ENCODE results near the gene ABTB2.
A peak's percentile ranks its signal among the peaks of the same experiment; 100 is the strongest.

The ABTB2 gene

DNA sequence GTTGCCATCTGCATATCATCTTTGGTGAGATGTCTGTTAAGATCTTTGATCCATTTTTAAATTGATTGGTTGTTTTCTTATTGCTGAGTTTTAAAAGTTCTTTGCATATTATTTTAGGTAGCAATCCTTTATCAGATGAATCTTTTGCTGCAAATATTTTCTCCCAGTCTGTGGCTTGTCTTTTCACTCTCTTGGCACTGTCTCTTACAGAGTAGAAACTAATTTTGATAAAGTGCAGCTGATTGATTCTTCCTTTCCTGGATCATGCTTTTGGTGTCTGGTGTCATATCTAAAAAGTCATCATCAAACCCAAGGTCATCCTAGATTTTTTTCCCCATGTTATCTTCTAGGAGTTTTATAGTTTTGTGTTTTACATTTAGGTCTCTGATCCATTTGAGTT, 139.7 kb downstream of the ABTB2 start:
- TF ChIP-seq, protein P1, sequence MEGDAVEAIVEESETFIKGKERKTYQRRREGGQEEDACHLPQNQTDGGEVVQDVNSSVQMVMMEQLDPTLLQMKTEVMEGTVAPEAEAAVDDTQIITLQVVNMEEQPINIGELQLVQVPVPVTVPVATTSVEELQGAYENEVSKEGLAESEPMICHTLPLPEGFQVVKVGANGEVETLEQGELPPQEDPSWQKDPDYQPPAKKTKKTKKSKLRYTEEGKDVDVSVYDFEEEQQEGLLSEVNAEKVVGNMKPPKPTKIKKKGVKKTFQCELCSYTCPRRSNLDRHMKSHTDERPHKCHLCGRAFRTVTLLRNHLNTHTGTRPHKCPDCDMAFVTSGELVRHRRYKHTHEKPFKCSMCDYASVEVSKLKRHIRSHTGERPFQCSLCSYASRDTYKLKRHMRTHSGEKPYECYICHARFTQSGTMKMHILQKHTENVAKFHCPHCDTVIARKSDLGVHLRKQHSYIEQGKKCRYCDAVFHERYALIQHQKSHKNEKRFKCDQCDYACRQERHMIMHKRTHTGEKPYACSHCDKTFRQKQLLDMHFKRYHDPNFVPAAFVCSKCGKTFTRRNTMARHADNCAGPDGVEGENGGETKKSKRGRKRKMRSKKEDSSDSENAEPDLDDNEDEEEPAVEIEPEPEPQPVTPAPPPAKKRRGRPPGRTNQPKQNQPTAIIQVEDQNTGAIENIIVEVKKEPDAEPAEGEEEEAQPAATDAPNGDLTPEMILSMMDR (IDR thresholded peaks at IDR 0.05; ENCODE audit: low read depth, low read length) = no peak
- H3K4me3 ChIP-seq (replicated peaks in 1 of 2; ENCODE audit: low read depth in 2 of 2, low read length in 2 of 2) = no peak overlapping the region
- no peak for DNase-seq (ENCODE audit: low read depth in 2 of 2)

DNA sequence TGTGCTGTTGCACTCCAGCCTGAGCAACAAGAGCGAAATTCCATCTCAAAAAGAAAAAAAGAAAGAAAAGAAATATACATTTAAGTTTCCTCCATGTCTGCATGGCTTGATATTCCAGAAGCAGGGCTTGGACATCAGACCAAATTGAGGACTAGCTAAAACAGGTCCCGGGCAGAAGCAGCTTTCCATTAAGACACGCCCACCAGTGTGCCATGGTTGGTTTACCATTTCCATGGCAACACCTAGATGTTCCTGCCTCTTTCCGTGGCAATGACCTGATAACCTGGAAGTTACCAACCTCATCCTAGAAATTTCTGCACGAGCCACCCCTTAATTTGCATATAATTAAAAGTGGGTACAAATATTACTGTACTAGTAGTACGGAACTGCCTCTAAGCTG, 141.1 kb downstream of the ABTB2 start:
- TF ChIP-seq, protein P1 (IDR thresholded peaks at IDR 0.05; ENCODE audit: low read depth, low read length) = no peak
- H3K4me3 ChIP-seq (replicated peaks in 1 of 2; ENCODE audit: low read depth in 2 of 2, low read length in 2 of 2) = no peak overlapping the region
- no peak for DNase-seq (ENCODE audit: low read depth in 2 of 2)

DNA sequence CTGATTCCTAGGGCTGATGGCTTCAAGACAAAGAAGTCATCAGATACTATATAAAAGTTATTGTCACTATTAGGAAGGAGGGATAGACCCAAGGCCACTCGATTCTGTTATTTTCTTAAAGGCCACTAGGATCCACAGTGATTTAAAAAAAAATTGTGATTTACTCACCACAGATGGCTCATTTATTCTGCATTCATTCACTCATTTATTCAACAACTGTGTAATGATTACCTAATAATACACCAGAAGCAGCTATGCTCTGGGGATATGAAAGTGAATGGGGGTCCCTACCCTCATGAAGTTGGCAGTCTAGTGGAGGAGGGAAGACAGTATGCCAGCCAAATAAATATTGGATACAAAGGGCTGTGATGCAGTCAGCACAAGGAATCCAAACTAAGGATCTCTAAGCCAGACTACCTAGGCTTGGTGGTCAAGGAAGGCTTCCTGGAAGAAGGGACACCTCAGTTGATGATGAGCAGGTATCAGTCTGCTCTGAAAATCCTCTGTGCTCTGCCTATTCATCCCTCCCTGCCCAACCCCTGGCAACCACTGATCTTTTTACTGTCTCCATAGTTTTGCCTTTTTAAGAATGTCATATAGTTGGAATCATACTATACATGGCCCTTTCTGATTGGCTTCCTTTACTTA, 141.9 kb downstream of the ABTB2 start:
- TF ChIP-seq, protein P1 (IDR thresholded peaks at IDR 0.05; ENCODE audit: low read depth, low read length) = no peak
- H3K4me3 ChIP-seq (replicated peaks in 1 of 2; ENCODE audit: low read depth in 2 of 2, low read length in 2 of 2) = no peak overlapping the region
- peak in 1 of 2 donors; percentile 44 for DNase-seq (ENCODE audit: low read depth in 2 of 2)

DNA sequence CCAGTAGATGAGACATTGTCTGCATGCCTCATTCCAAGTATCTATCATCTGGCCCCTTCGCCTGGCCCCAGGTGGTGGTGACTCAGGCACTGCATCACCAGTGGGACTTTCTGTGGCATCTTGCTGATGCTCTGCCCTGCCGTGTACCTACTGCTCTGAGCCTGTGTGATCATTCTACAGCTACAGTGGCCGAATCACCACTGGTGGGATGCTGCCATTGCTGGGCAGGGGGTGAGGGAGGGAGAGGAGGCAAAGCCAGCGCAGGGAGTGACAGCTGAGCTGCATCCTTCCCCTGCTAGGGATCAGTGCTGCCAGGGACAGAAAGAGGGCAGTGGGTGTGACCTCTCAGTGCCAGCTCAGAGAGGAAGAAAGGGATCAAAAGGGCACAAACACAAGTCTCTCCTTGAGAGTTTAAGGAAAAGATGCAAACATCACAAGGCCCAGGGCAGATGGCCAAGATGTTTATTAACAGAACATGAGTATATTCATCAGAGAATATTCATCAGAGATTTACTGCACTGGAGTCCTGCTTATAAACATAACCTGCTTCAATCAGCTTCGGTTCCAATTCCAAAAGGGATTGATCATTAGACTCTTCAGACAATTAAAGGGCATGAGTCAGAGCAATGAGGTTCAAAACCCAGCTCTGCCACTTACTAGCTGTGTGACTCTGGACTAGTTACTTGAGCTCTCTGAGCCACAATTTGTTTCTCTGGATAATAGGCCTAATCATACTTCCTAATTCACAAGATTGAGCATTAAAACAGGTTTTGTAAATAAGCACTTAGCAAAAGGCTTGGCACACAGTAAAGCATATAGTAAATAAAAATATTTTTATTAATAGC, 142.6 kb downstream of the ABTB2 start:
- peak in 1 of 2 donors; percentile 67 for DNase-seq (ENCODE audit: low read depth in 2 of 2)
- TF ChIP-seq, protein P1 (IDR thresholded peaks at IDR 0.05; ENCODE audit: low read depth, low read length) = no peak

DNA sequence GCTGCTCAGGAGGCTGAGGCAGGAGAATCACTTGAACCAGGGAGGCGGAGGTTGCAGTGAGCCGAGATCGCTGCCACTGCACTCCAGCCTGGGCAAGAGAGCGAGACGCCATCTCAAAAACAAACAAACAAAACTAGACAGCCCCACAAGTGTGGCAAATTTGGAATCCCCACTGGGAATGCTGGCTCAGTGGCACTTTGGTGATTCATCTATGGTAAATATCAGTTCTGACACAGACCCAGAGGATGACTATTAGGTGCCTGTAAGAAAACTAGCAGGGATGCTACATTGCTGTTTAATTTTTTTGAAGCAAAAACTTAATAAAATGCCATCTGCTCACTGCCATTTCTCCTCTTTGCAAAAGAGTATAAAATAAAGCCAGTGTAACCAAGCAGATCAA, 144.4 kb downstream of the ABTB2 start:
- TF ChIP-seq, protein P1 (IDR thresholded peaks at IDR 0.05; ENCODE audit: low read depth, low read length) = no peak
- DNase-seq (ENCODE audit: low read depth in 2 of 2) = peak in 1 of 2 donors; percentile 18
- no peak overlapping the region for H3K4me3 ChIP-seq (replicated peaks in 1 of 2; ENCODE audit: low read depth in 2 of 2, low read length in 2 of 2)

More for the DNA sequence above, 142.6 kb downstream of the ABTB2 start:
- H3K4me3 ChIP-seq (replicated peaks in 1 of 2; ENCODE audit: low read depth in 2 of 2, low read length in 2 of 2) = no peak overlapping the region

DNA sequence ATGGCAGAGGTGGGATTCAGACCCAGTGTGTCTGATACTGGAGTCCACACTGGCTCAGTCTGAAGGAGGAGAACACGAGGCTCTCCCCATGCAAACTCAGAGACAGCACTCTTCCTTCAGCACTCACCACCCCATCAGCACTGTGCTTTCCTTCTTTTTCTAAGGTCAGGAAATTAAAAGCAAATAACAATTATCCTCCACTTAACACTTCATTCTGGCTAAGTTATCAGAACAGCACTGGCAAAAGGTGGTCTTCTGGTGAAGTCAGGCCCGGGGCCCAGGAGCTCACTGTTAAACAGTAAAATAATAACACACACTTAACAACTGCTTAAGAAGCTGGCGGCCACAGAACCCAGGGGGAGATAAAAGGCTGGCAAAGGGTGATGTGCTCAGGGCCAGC, 145.2 kb downstream of the ABTB2 start:
- no peak overlapping the region for H3K4me3 ChIP-seq (replicated peaks in 1 of 2; ENCODE audit: low read depth in 2 of 2, low read length in 2 of 2)
- TF ChIP-seq, protein P1 (IDR thresholded peaks at IDR 0.05; ENCODE audit: low read depth, low read length) = no peak
- no peak for DNase-seq (ENCODE audit: low read depth in 2 of 2)
